H9 (cell line): ENCODE data around the gene HCN4. TPM values are rescaled to one million over a fixed set of nuclear protein-coding genes. Genes with fewer than 3 reads are reported as not detected.

Experiments used
- DNase-seq: peaks from one replicate; pipeline ENCODE4 v3.0.0-alpha.2; 2017
- H2AFZ ChIP-seq: one replicate; pipeline ENCODE4 v1.6.1; 2013; ENCODE audit warnings: mild to moderate bottlenecking, low read length, control low read depth, moderate library complexity
- H2AK5ac ChIP-seq: 2 replicates; pipeline ENCODE4 v1.6.1; 2013; ENCODE audit warnings: low read length, control low read depth, mixed read lengths; ENCODE audit not compliant: insufficient read length
- H2BK120ac ChIP-seq: one replicate; pipeline ENCODE4 v1.6.1; 2013; ENCODE audit warnings: low read depth, mild to moderate bottlenecking, low read length, control low read depth, inconsistent platforms; ENCODE audit not compliant: poor library complexity, severe bottlenecking
- H2BK12ac ChIP-seq: 2 replicates; pipeline ENCODE4 v1.6.1; 2013; ENCODE audit warnings: low read length, control low read depth, mixed read lengths, low read depth; ENCODE audit not compliant: insufficient read length
- H2BK15ac ChIP-seq: 2 replicates; pipeline ENCODE4 v1.6.1; 2013; ENCODE audit warnings: low read depth, low read length, control low read depth
- H2BK20ac ChIP-seq: one replicate; pipeline ENCODE4 v1.6.1; 2013; ENCODE audit warnings: low read depth, mild to moderate bottlenecking, low read length, control low read depth, inconsistent platforms; ENCODE audit not compliant: poor library complexity, severe bottlenecking
- H2BK5ac ChIP-seq: 2 replicates; pipeline ENCODE4 v1.6.1; 2013; ENCODE audit warnings: low read length, control low read depth, mixed read lengths; ENCODE audit not compliant: insufficient read length
- H3K14ac ChIP-seq: 2 replicates; pipeline ENCODE4 v1.6.1; 2013; ENCODE audit warnings: low read length, control low read depth; ENCODE audit not compliant: insufficient read depth
- H3K18ac ChIP-seq: 2 replicates; pipeline ENCODE4 v1.6.1; 2013; ENCODE audit warnings: low read depth, mild to moderate bottlenecking, mixed read lengths, low read length, control low read depth; ENCODE audit not compliant: insufficient read length
- H3K23ac ChIP-seq: 2 replicates; pipeline ENCODE4 v1.6.1; 2013; ENCODE audit warnings: low read length, control low read depth, mixed read lengths, low read depth; ENCODE audit not compliant: insufficient read length
- H3K23me2 ChIP-seq: 2 replicates; pipeline ENCODE4 v1.6.1; 2013; ENCODE audit warnings: low read depth, mild to moderate bottlenecking, mixed read lengths, low read length, control low read depth; ENCODE audit not compliant: insufficient read length, poor library complexity, severe bottlenecking
- H3K27ac ChIP-seq: 2 replicates; pipeline ENCODE4 v1.5.1; 2013; ENCODE audit warnings: low read length, control low read depth, mixed read lengths, low read depth; ENCODE audit not compliant: insufficient read length
- H3K27me3 ChIP-seq: 2 replicates; pipeline ENCODE4 v1.6.1; 2013; ENCODE audit warnings: low read length, control low read depth, inconsistent platforms; ENCODE audit not compliant: insufficient read depth
- H3K4ac ChIP-seq: 2 replicates; pipeline ENCODE4 v1.6.1; 2013; ENCODE audit warnings: low read depth, mild to moderate bottlenecking, control low read depth, inconsistent platforms, low read length, moderate library complexity
- H3K4me1 ChIP-seq: 2 replicates; pipeline ENCODE4 v1.6.1; 2013; ENCODE audit warnings: low read length, control low read depth, inconsistent platforms; ENCODE audit not compliant: insufficient read depth
- H3K4me2 ChIP-seq: 2 replicates; pipeline ENCODE4 v1.6.1; 2013; ENCODE audit warnings: low read length, control low read depth, mixed read lengths; ENCODE audit not compliant: insufficient read length, insufficient read depth
- H3K56ac ChIP-seq: 2 replicates; pipeline ENCODE4 v1.6.1; 2013; ENCODE audit warnings: low read depth, mild to moderate bottlenecking, mixed read lengths, low read length, control low read depth; ENCODE audit not compliant: insufficient read length
- H3K79me1 ChIP-seq: 2 replicates; pipeline ENCODE4 v1.6.1; 2013; ENCODE audit warnings: low read depth, mild to moderate bottlenecking, moderate library complexity, low read length, control low read depth, inconsistent platforms; ENCODE audit not compliant: insufficient read depth, poor library complexity, severe bottlenecking
- H3K79me2 ChIP-seq: 2 replicates; pipeline ENCODE4 v1.6.1; 2013; ENCODE audit warnings: low read length, control low read depth, inconsistent platforms; ENCODE audit not compliant: insufficient read depth
- H3K9ac ChIP-seq: 2 replicates; pipeline ENCODE4 v1.6.1; 2013; ENCODE audit warnings: low read length, control low read depth, mixed read lengths; ENCODE audit not compliant: insufficient read length; ENCODE audit errors: extremely low read depth
- H3K9me3 ChIP-seq: one replicate; pipeline ENCODE4 v1.6.1; 2013; ENCODE audit warnings: low read depth, low read length, inconsistent platforms; ENCODE audit not compliant: control insufficient read depth
- H3T11ph ChIP-seq: one replicate; pipeline ENCODE4 v1.6.1; 2013; ENCODE audit warnings: mild to moderate bottlenecking, low read length, control low read depth, inconsistent platforms
- H4K20me1 ChIP-seq: one replicate; pipeline ENCODE4 v1.6.1; 2013; ENCODE audit not compliant: control insufficient read depth, insufficient read length, insufficient read depth
- H4K5ac ChIP-seq: 2 replicates; pipeline ENCODE4 v1.6.1; 2013; ENCODE audit warnings: low read depth, mild to moderate bottlenecking, mixed read lengths, low read length, control low read depth; ENCODE audit not compliant: insufficient read length
- H4K8ac ChIP-seq: replicated peaks from 2 replicates; pipeline ENCODE4 v1.6.1; 2013; ENCODE audit warnings: low read length, control low read depth, mixed read lengths, low read depth; ENCODE audit not compliant: insufficient read length
- H4K91ac ChIP-seq: 2 replicates; pipeline ENCODE4 v1.6.1; 2013; ENCODE audit warnings: low read depth, mild to moderate bottlenecking, moderate library complexity, mixed read lengths, low read length, control low read depth; ENCODE audit not compliant: insufficient read length
- H3K27ac Mint-ChIP-seq, 3 experiments: 2 replicates in 2 of 3; 3 replicates in 1 of 3; pipeline ENCODE4 v1.8.0; 2020 to 2021; ENCODE audit warnings: mixed read lengths in 3 of 3, mild to moderate bottlenecking in 1 of 3, moderate library complexity in 1 of 3
- H3K27me3 Mint-ChIP-seq: 2 replicates; pipeline ENCODE4 v1.8.0; 2021; ENCODE audit warnings: low read depth, mild to moderate bottlenecking, moderate library complexity, mixed read lengths
- H3K36me3 Mint-ChIP-seq, 3 experiments: 2 replicates in 2 of 3; 3 replicates in 1 of 3; pipeline ENCODE4 v1.8.0; 2020 to 2021; ENCODE audit warnings: low read depth in 3 of 3, mixed read lengths in 3 of 3; ENCODE audit not compliant: insufficient read depth in 1 of 3
- H3K4me1 Mint-ChIP-seq, 2 experiments: 2 replicates each; pipeline ENCODE4 v1.8.0; 2020; ENCODE audit warnings: mixed read lengths in 2 of 2
- H3K4me3 Mint-ChIP-seq, 2 experiments: 2 replicates in 1 of 2; 3 replicates in 1 of 2; pipeline ENCODE4 v1.8.0; 2020 to 2021; ENCODE audit warnings: mild to moderate bottlenecking in 2 of 2, mixed read lengths in 2 of 2, moderate library complexity in 1 of 2
- H3K9me3 Mint-ChIP-seq, 2 experiments: 2 replicates in 1 of 2; 3 replicates in 1 of 2; pipeline ENCODE4 v1.8.0; 2020; ENCODE audit warnings: mild to moderate bottlenecking in 2 of 2, mixed read lengths in 2 of 2, moderate library complexity in 1 of 2
- WGBS: extraction: QIAGEN DNeasy Blood & Tissue Kit; methylation state at CpG from one replicate; pipeline ENCODE4 v1.1.7; 2013; ENCODE audit warnings: missing lambda C conversion rate, low lambda C conversion rate, mixed read lengths; ENCODE audit not compliant: insufficient read length; ENCODE audit errors: extremely low coverage; 5-methylcytosine and 5-hydroxymethylcytosine counted together
- total RNA-seq: library from RNA; stranded (reverse); gene quantifications from 2 replicates; pipeline ENCODE4 v1.2.1, GENCODE V29; 2021
- TF ChIP-seq, protein P1 (sequence below): fragments of 200-600 bp; sonication (generic); conservative IDR thresholded peaks from 3 replicates; pipeline ENCODE4 v1.8.0; 2021; ENCODE audit warnings: antibody characterized with exemption, mild to moderate bottlenecking

HCN4 gene
- total RNA-seq, 1 experiment from 2014 or later: 10.5 TPM

DNA sequence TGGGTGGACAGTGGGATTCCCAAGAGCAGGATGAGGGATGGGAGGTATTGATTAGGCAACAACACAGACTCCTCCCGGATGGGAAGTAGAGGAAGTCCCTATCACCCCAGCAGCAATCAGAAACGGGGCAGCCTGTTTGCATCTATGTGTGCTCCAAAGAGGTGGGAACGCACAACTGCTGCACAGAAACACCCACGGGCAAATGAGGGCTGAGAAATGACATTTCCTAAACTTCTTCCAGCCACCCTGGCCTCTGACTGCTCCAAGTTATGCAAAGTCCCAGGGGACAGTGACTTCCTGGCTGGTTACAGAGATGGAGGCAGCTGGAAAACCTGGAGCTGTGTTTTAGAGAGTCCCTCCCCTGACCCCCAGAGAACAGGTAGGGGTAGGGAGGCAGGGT is 42.6 kb downstream of the HCN4 start:
- Histone ChIP-seq H3K23me2 (peaks cover 3% of the 10 kb centered on the region), H3K14ac (no peak overlapping the region; the same call in 1 of the 2 replicates), H3K27ac (no peak overlapping the region), H3K79me2 (no peaks in the 10 kb centered on the region), H2BK15ac (no peak overlapping the region), H2BK20ac (no peak overlapping the region), H3K9me3 (no peaks in the 10 kb centered on the region), H4K5ac (no peak overlapping the region), H4K8ac (no peak overlapping the region), H2AFZ (no peak overlapping the region), H3K4me1 (no peaks in the 10 kb centered on the region), H3K27me3 (no peaks in the 10 kb centered on the region), H2BK120ac (no peak overlapping the region), H3K18ac (no peak overlapping the region), H4K20me1 (no peaks in the 10 kb centered on the region), H2BK5ac (no peak overlapping the region), H3K4me2 (no peak overlapping the region), H2BK12ac (no peak overlapping the region), H3K56ac (no peak overlapping the region), H4K91ac (no peak overlapping the region), H2AK5ac (no peak overlapping the region), H3K23ac (no peak overlapping the region), H3K79me1 (no peaks in the 10 kb centered on the region), H3T11ph (no peak overlapping the region), H3K4ac (no peak overlapping the region), H3K9ac (no peak overlapping the region)
- Mint-ChIP-seq H3K9me3 (no peaks in the 10 kb centered on the region; a peak in 1 of 5 replicates), H3K27me3 (no peaks in the 10 kb centered on the region), H3K4me1 (peaks cover 6 to 12% of the 10 kb centered on the region in 2 experiments; a peak in 3 of 4 replicates), H3K27ac (no peak overlapping the region), H3K4me3 (no peak overlapping the region), H3K36me3 (peaks cover 15 to 43% (median 32%) of the 10 kb centered on the region in 3 experiments)
- TF ChIP-seq, protein P1, sequence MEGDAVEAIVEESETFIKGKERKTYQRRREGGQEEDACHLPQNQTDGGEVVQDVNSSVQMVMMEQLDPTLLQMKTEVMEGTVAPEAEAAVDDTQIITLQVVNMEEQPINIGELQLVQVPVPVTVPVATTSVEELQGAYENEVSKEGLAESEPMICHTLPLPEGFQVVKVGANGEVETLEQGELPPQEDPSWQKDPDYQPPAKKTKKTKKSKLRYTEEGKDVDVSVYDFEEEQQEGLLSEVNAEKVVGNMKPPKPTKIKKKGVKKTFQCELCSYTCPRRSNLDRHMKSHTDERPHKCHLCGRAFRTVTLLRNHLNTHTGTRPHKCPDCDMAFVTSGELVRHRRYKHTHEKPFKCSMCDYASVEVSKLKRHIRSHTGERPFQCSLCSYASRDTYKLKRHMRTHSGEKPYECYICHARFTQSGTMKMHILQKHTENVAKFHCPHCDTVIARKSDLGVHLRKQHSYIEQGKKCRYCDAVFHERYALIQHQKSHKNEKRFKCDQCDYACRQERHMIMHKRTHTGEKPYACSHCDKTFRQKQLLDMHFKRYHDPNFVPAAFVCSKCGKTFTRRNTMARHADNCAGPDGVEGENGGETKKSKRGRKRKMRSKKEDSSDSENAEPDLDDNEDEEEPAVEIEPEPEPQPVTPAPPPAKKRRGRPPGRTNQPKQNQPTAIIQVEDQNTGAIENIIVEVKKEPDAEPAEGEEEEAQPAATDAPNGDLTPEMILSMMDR: no peak
- no CpG with 5 or more reads among the region's 4 CpGs for WGBS
- DNase-seq: no peak
